ENCODE results near the gene PJVK. TPM values are rescaled to one million over a fixed set of nuclear protein-coding genes. Genes with fewer than 3 reads are reported as not detected.
"Not testable (repeated sequence)": the region's sequence is repeated elsewhere in the genome, so short reads cannot be mapped to it uniquely, and the experiment has no call there.

PJVK gene
- total RNA-seq, 1 donor from 2014 or later = 1.4 TPM

GRCh38 chr2:178429336-178429735 is 21.8 kb upstream of the PJVK start:
- no peak for ATAC-seq

GRCh38 chr2:178436662-178437061 is 14.5 kb upstream of the PJVK start:
- ATAC-seq = no peak

GRCh38 chr2:178441426-178441825 is 9.8 kb upstream of the PJVK start:
- ATAC-seq = no peak

- no peak for ATAC-seq
Measured at GRCh38 chr2:178448968-178449661, 2.1 kb upstream of the PJVK start.

- ATAC-seq = no peak
Measured at GRCh38 chr2:178449700-178450523, 1.3 kb upstream of the PJVK start.

GRCh38 chr2:178450524-178450773 is 729 bp upstream of the PJVK start:
- ATAC-seq = no peak

GRCh38 chr2:178452334-178452733 is 1.2 kb downstream of the PJVK start:
- ATAC-seq = no peak

- ATAC-seq = no peak
Measured at GRCh38 chr2:178452870-178453269, 1.7 kb downstream of the PJVK start.

- no peak for ATAC-seq
Measured at GRCh38 chr2:178455947-178456346, 4.8 kb downstream of the PJVK start.

GRCh38 chr2:178457390-178457886 is 6.3 kb downstream of the PJVK start:
- ATAC-seq = no peak

GRCh38 chr2:178469219-178469849 is 18.2 kb downstream of the PJVK start:
- ATAC-seq = no peak

GRCh38 chr2:178471313-178471712 is 20.1 kb downstream of the PJVK start:
- not testable (repeated sequence) for ATAC-seq

- ATAC-seq = no peak
Measured at GRCh38 chr2:178473373-178473772, 22.2 kb downstream of the PJVK start.

GRCh38 chr2:178473931-178474330 is 22.8 kb downstream of the PJVK start:
- no peak for ATAC-seq

GRCh38 chr2:178474560-178474959 is 23.4 kb downstream of the PJVK start:
- no peak for ATAC-seq

GRCh38 chr2:178476477-178476876 is 25.3 kb downstream of the PJVK start:
- ATAC-seq = no peak

GRCh38 chr2:178477443-178478129 is 26.4 kb downstream of the PJVK start:
- ATAC-seq = no peak

- ATAC-seq = no peak
Measured at GRCh38 chr2:178478130-178478438, 26.9 kb downstream of the PJVK start.

- ATAC-seq = peak; percentile 88
Measured at GRCh38 chr2:178478439-178479274, 27.5 kb downstream of the PJVK start, which contains the start of gene FKBP7. Gene FKBP7, minus strand, starts transcription at chr2:178478600. Its CDS starts 101 bp downstream, at chr2:178478499.

- no peak for ATAC-seq
Measured at GRCh38 chr2:178479275-178479616, 28.1 kb downstream of the PJVK start.

- no peak for ATAC-seq
Measured at GRCh38 chr2:178479758-178480226, 28.6 kb downstream of the PJVK start.
